ENCODE data around the gene WDR48. TPM values are rescaled to one million over a fixed set of nuclear protein-coding genes. Genes with fewer than 3 reads are reported as not detected.

The WDR48 gene
- total RNA-seq, 4 donors from 2014 or later: 49.8 to 83.2 (median 69.3) TPM

GRCh38 chr3:39126532-39127071, 74.8 kb downstream of the WDR48 start:
- Histone ChIP-seq H3K9me3 (no peaks in the 10 kb centered on the region), H3K27ac (no peak overlapping the region), H3K27me3 (no peaks in the 10 kb centered on the region), H3K36me3 (no peaks in the 10 kb centered on the region), H3K4me3 (replicated peaks in 1 of 3) (no peak overlapping the region), H3K4me1 (no peaks in the 10 kb centered on the region)
- peak; percentile 50 to 54 for DNase-seq
- WGBS, 2 donors: 52 to 61% methylated on average over 5 to 6 of the region's 6 CpGs
- no peak for TF ChIP-seq POLR2A (IDR thresholded peaks at IDR 0.05)
- TF ChIP-seq, protein P1, sequence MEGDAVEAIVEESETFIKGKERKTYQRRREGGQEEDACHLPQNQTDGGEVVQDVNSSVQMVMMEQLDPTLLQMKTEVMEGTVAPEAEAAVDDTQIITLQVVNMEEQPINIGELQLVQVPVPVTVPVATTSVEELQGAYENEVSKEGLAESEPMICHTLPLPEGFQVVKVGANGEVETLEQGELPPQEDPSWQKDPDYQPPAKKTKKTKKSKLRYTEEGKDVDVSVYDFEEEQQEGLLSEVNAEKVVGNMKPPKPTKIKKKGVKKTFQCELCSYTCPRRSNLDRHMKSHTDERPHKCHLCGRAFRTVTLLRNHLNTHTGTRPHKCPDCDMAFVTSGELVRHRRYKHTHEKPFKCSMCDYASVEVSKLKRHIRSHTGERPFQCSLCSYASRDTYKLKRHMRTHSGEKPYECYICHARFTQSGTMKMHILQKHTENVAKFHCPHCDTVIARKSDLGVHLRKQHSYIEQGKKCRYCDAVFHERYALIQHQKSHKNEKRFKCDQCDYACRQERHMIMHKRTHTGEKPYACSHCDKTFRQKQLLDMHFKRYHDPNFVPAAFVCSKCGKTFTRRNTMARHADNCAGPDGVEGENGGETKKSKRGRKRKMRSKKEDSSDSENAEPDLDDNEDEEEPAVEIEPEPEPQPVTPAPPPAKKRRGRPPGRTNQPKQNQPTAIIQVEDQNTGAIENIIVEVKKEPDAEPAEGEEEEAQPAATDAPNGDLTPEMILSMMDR (IDR thresholded peaks at IDR 0.05): peak in 4 of 6 experiments; percentile 58 to 67 (median 58)
- intact Hi-C loops (cut with DNase I): loop anchor here (5.0 kb wide), 1 partner anchor 166 kb away; no protein-coding TSS in a partner anchor

DNA sequence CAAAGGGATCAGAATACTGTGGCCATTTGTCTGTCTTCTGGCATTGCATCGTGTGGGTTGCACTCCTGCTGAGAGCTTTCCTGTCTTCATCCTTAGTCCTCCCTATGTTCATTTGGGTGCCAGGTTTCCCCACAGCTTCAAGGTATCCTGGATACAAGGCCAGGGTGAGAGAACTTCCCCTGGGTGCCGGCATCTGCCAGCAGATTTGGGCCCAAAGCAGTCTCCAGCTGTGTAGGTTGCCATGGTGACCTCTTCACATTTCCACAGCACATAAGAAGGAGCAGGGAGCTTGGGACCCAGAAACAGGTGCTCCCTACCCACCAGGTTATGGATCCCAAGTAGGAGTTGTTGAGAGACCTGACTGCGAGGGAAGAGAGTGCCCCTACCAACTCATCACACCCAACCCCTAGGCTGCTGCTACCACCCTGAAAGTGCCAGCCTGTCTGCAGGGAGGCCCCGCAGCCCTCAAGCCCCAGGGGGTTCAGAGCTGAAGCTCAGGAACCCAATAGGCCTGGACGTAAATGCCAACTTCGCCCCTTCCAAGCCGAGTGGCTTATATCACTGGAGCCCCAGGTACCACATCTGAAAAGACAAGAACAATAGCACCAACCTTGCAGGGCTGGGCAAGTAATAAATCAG, 75.6 kb downstream of the WDR48 start:
- 86 to 88% methylated on average over 3 to 5 of the region's 7 CpGs for WGBS, 2 donors
- no peaks in the 10 kb centered on the region for H3K36me3 ChIP-seq
- TF ChIP-seq POLR2A (IDR thresholded peaks at IDR 0.05): no peak
- TF ChIP-seq, protein P1 (IDR thresholded peaks at IDR 0.05): no peak
- no peaks in the 10 kb centered on the region for H3K9me3 ChIP-seq
- H3K27me3 ChIP-seq: no peaks in the 10 kb centered on the region
- no peak for DNase-seq
- H3K4me1 ChIP-seq: no peaks in the 10 kb centered on the region
- H3K27ac ChIP-seq: no peak overlapping the region
- H3K4me3 ChIP-seq (replicated peaks in 1 of 3): no peak overlapping the region
- intact Hi-C loops (cut with DNase I): loop anchor here (5.0 kb wide), 1 partner anchor 165 kb away; no protein-coding TSS in a partner anchor

- Histone ChIP-seq H3K9me3 (no peaks in the 10 kb centered on the region), H3K4me1 (no peaks in the 10 kb centered on the region), H3K27ac (no peak overlapping the region), H3K27me3 (no peaks in the 10 kb centered on the region), H3K36me3 (no peaks in the 10 kb centered on the region), H3K4me3 (replicated peaks in 1 of 3) (no peak overlapping the region)
- TF ChIP-seq POLR2A (IDR thresholded peaks at IDR 0.05): no peak
- TF ChIP-seq, protein P1 (IDR thresholded peaks at IDR 0.05): no peak
- intact Hi-C loops (cut with DNase I): loop anchor here (5.0 kb wide), 1 partner anchor 164 kb away; no protein-coding TSS in a partner anchor
- whole genome bisulfite sequencing, 2 donors: 48 to 59% methylated on average over 1 of the region's 1 CpG
- DNase-seq: no peak
Measured at GRCh38 chr3:39127908-39128304, 76.1 kb downstream of the WDR48 start.

DNA sequence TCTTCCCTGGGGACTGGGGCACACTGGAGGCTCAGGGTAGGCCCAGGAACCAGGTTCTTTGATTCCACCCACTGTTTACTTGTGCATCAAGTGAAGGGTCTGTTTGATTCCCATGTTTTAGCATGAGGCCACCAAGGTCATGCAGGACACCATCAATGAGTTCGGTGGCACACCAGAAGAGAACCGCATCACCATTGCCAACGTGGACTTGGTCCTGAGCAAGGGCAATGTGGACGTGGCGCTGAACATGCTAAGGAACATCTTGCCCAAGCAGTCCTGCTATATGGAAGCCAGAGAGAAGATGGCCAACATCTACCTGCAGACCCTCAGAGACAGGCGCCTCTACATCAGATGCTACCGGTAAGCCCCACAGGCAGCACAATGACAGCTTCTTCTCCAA, 77.1 kb downstream of the WDR48 start:
- H3K4me1 ChIP-seq: no peaks in the 10 kb centered on the region
- intact Hi-C loops (cut with DNase I): loop anchor here (5.0 kb wide), 1 partner anchor 163 kb away; no protein-coding TSS in a partner anchor
- no peak for TF ChIP-seq POLR2A (IDR thresholded peaks at IDR 0.05)
- TF ChIP-seq, protein P1 (IDR thresholded peaks at IDR 0.05): no peak
- H3K9me3 ChIP-seq: no peaks in the 10 kb centered on the region
- no peaks in the 10 kb centered on the region for H3K36me3 ChIP-seq
- no peak for DNase-seq
- WGBS, 2 donors: 94 to 99% methylated on average over 6 to 7 of the region's 7 CpGs
- no peak overlapping the region for H3K4me3 ChIP-seq (replicated peaks in 1 of 3)
- no peaks in the 10 kb centered on the region for H3K27me3 ChIP-seq
- no peak overlapping the region for H3K27ac ChIP-seq

GRCh38 chr3:39130026-39130425, 78.2 kb downstream of the WDR48 start:
- no peak overlapping the region for H3K27ac ChIP-seq
- DNase-seq: no peak
- TF ChIP-seq POLR2A (IDR thresholded peaks at IDR 0.05): no peak
- TF ChIP-seq, protein P1 (IDR thresholded peaks at IDR 0.05): no peak
- H3K9me3 ChIP-seq: no peaks in the 10 kb centered on the region
- peaks cover 0 to under 1% of the 10 kb centered on the region in 2 donors for H3K4me1 ChIP-seq
- H3K36me3 ChIP-seq: no peaks in the 10 kb centered on the region
- no peaks in the 10 kb centered on the region for H3K27me3 ChIP-seq
- H3K4me3 ChIP-seq (replicated peaks in 1 of 3): no peak overlapping the region
- 95 to 98% methylated on average over 6 of the region's 6 CpGs for WGBS, 2 donors
- intact Hi-C loops (cut with DNase I): no loop called here

All from thyroid gland (tissue), 4 donors.